NCI-H1930 (cell line): ENCODE measurements around the gene CDK5R1.

Experiments
- DNase-seq, 2 experiments: peaks; one replicate each; lab custom pipeline; 2025; lab: John Stamatoyannopoulos, UW

Gene CDK5R1

GRCh38 chr17:32493571-32493970 is 6.8 kb downstream of the CDK5R1 start:
- DNase-seq = no peak

- DNase-seq = no peak
Measured at GRCh38 chr17:32493976-32494513, 7.3 kb downstream of the CDK5R1 start.

- no peak for DNase-seq
Measured at GRCh38 chr17:32494621-32495358, 8.0 kb downstream of the CDK5R1 start.

- no peak for DNase-seq
Measured at GRCh38 chr17:32495359-32496231, 8.8 kb downstream of the CDK5R1 start.

GRCh38 chr17:32496395-32497073 is 9.7 kb downstream of the CDK5R1 start:
- no peak for DNase-seq

- no peak for DNase-seq
Measured at GRCh38 chr17:32497431-32498205, 10.8 kb downstream of the CDK5R1 start.

GRCh38 chr17:32498391-32498790 is 11.6 kb downstream of the CDK5R1 start:
- no peak for DNase-seq

GRCh38 chr17:32502013-32502412 is 15.2 kb downstream of the CDK5R1 start:
- no peak for DNase-seq

GRCh38 chr17:32502710-32503109 is 15.9 kb downstream of the CDK5R1 start:
- no peak for DNase-seq

GRCh38 chr17:32503251-32504165 is 16.7 kb downstream of the CDK5R1 start:
- no peak for DNase-seq

GRCh38 chr17:32504166-32504990 is 17.6 kb downstream of the CDK5R1 start:
- no peak for DNase-seq

- no peak for DNase-seq
Measured at GRCh38 chr17:32508926-32509325, 22.1 kb downstream of the CDK5R1 start.

- DNase-seq = no peak
Measured at GRCh38 chr17:32510466-32510865, 23.7 kb downstream of the CDK5R1 start.

GRCh38 chr17:32512328-32512727 is 25.5 kb downstream of the CDK5R1 start:
- no peak for DNase-seq

GRCh38 chr17:32513579-32513978 is 26.8 kb downstream of the CDK5R1 start:
- DNase-seq = no peak

- no peak for DNase-seq
Measured at GRCh38 chr17:32514606-32515005, 27.8 kb downstream of the CDK5R1 start.

GRCh38 chr17:32515677-32516383 is 29.0 kb downstream of the CDK5R1 start:
- DNase-seq = no peak

GRCh38 chr17:32516450-32516849 is 29.7 kb downstream of the CDK5R1 start:
- DNase-seq = no peak
